Activated CD8-positive, alpha-beta T cell treated with anti-CD3 and anti-CD28 coated beads, Interleukin-2, amount 10 ng/mL, durations not matched to agents 7 days and 5 days (primary cell): Measurements from ENCODE around the gene FNDC3A. TPM values are rescaled to one million over a fixed set of nuclear protein-coding genes. Genes with fewer than 3 reads are reported as not detected.

Source experiments
- ATAC-seq: fragments of 150-1000 bp; cut with Tn5 transposase; one replicate; pipeline ENCODE4 v1.10.0; 2021; ENCODE audit warnings: moderate library complexity
- CTCF ChIA-PET: fragments of 350-600 bp; sonication (Branson Sonifier 250); formaldehyde crosslinking; loops from one replicate; lab custom pipeline; 2021; ENCODE audit warnings: antibody characterized with exemption; lab: Charles Lee
- POLR2A ChIA-PET: fragments of 350-600 bp; sonication (Branson Sonifier 250); formaldehyde crosslinking; loops from one replicate; lab custom pipeline; 2021; ENCODE audit warnings: antibody characterized with exemption; lab: Charles Lee
- DNase-seq: peaks from one replicate; pipeline ENCODE4 v3.0.0-alpha.2; 2020
- H3K27ac Mint-ChIP-seq: one replicate; pipeline ENCODE4 v1.8.0; 2021; ENCODE audit warnings: mild to moderate bottlenecking, mixed read lengths
- H3K27me3 Mint-ChIP-seq: one replicate; pipeline ENCODE4 v1.8.0; 2021; ENCODE audit warnings: low read depth, mixed read lengths
- H3K36me3 Mint-ChIP-seq: one replicate; pipeline ENCODE4 v1.8.0; 2021; ENCODE audit warnings: low read depth, mixed read lengths
- H3K4me1 Mint-ChIP-seq: one replicate; pipeline ENCODE4 v1.8.0; 2021; ENCODE audit warnings: low read depth, mixed read lengths
- H3K4me3 Mint-ChIP-seq: one replicate; pipeline ENCODE4 v1.8.0; 2021; ENCODE audit warnings: mild to moderate bottlenecking, mixed read lengths
- H3K9me3 Mint-ChIP-seq: one replicate; pipeline ENCODE4 v1.8.0; 2022; ENCODE audit warnings: mixed read lengths; ENCODE audit not compliant: insufficient read depth
- total RNA-seq, 2 experiments: library from RNA; stranded (reverse); gene quantifications; one replicate each; pipeline ENCODE4 v1.2.3, GENCODE V29; 2021

Gene FNDC3A
- total RNA-seq, 2 experiments from 2014 or later = 25.5 to 25.7 TPM

DNA sequence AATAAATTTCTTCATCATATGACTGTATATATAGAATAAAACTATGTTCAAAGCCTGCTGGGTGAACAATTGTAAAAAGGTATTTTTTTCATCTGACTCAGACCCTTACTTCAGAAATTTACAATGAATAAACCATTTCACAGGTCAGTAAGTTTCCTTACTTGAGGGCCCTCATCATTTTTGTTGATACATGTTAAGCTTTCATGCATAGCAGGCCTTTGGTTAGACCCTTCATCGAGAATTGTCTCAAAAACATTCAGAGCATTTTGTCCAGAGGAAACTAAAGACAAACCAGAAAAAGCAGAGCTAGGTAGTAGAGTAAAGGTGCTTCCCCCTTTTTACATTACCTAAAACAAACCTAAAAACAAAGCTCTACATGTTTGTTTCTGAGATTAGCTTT lies 46.2 kb downstream of the FNDC3A start:
- ATAC-seq (no peak), DNase-seq (no peak)
- Mint-ChIP-seq H3K4me3 (no peak overlapping the region), H3K4me1 (peaks cover 3% of the 10 kb centered on the region), H3K27ac (no peak overlapping the region), H3K27me3 (no peaks in the 10 kb centered on the region), H3K9me3 (peaks cover 9% of the 10 kb centered on the region), H3K36me3 (peaks cover 33% of the 10 kb centered on the region)
- CTCF ChIA-PET = interaction anchor here (1.1 kb wide), 1 partner anchor 26 kb away, joined by 3 read pairs; no protein-coding TSS in a partner anchor
- POLR2A ChIA-PET = no interaction called here

DNA sequence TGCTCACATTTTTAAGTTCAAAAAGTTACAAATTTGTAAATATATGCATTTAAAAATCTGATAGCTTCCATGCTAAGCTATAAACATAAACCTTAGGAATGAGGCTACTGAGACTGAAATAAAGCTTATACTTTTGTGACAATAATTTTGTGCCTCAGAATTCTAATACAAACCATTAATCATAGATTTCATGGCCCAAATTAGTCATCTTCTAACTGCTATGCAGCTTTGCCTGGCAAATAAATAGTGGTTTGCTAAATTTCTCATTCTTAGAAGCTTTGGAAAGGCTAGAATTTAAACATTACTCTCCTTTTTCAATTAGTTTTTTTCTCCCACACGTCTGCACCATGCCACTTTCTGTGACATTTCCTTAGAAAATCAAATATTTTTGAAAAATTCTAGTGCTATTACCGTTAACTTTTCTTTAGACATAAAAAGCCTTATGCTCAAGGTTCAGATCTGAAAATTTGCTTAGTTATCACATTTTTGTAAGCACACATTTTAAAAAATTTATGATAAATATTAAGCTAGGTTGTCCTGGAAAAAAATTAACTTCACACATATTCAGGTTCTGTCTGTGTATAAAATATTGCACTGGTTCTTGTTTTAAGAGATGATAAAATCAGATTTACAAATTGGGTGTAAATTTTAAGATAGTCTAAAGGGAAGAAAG lies 46.9 kb downstream of the FNDC3A start:
- DNase-seq (no peak), ATAC-seq (no peak)
- no peaks in the 10 kb centered on the region for H3K27me3 Mint-ChIP-seq
- ChIA-PET POLR2A (no interaction called here), CTCF (interaction anchor here (1.1 kb wide), 1 partner anchor 26 kb away, joined by 3 read pairs; no protein-coding TSS in a partner anchor)
- H3K4me1 Mint-ChIP-seq = peaks cover 3% of the 10 kb centered on the region
- H3K4me3 Mint-ChIP-seq = no peak overlapping the region
- no peak overlapping the region for H3K27ac Mint-ChIP-seq
- H3K9me3 Mint-ChIP-seq = peaks cover 9% of the 10 kb centered on the region
- peaks cover 32% of the 10 kb centered on the region for H3K36me3 Mint-ChIP-seq

DNA sequence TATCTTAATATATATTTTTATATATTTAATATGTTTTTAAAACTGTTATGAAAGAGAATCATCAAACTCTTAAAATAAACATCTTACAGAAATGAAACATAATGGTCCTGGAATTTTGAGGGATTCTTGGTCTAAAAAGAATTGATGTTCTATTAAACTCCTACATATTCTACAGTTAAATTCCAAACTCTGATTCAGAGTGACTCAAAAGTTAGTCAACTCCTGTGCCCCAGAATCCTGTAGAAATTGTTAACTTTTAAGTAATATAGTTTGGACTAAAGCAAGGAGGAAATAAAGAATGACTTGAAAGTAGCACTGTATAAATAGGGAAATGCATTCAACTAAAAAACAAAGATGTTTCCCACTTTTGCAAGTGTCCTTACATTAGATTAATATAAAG lies 47.7 kb downstream of the FNDC3A start:
- ChIA-PET CTCF (no interaction called here), POLR2A (no interaction called here)
- Mint-ChIP-seq H3K27me3 (no peaks in the 10 kb centered on the region), H3K36me3 (peaks cover 36% of the 10 kb centered on the region), H3K9me3 (peaks cover 9% of the 10 kb centered on the region), H3K4me1 (peaks cover 3% of the 10 kb centered on the region), H3K4me3 (no peak overlapping the region), H3K27ac (no peak overlapping the region)
- no peak for ATAC-seq
- DNase-seq = no peak

DNA sequence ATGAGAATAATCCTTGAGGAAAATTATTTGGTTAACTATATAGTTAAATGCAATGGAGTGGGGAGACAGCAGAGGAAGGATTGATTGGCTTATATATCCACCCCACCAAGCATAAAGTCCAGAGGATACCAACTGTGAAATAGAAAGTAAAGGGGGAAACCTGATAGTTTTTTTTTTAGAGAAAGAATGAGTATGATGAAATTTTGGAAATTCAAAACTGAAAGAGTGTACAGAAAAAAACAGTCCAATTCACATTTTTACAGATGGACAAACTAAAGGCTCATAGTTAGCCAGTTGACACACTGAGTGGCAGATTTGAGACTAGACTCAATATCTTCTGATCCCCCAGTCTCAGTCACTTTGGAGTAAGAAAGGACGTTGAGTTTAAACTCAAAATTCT lies 51.1 kb downstream of the FNDC3A start:
- ATAC-seq (no peak), DNase-seq (no peak)
- H3K27me3 Mint-ChIP-seq = no peaks in the 10 kb centered on the region
- peaks cover 23% of the 10 kb centered on the region for H3K9me3 Mint-ChIP-seq
- H3K27ac Mint-ChIP-seq = no peak overlapping the region
- no peaks in the 10 kb centered on the region for H3K4me1 Mint-ChIP-seq
- H3K4me3 Mint-ChIP-seq = no peak overlapping the region
- ChIA-PET CTCF (no interaction called here), POLR2A (no interaction called here)
- H3K36me3 Mint-ChIP-seq = peaks cover 41% of the 10 kb centered on the region

DNA sequence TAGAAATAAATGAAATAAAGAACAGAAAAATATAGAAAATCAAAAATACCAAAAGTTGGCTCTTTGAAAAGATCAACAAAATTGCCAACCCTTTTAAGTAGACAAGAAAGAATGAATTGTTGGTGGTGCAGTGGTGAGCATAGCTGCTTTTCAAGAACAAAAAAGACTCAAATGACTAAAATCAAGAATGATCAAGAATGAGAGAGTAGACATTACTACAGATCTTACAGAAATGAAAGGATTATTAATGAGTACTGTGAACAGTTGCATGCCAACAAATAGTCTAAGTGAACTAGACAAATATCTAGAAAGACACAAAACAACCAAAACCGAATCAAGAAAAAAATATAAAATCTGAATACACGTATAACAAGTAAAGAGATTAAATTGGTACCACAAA lies 53.9 kb downstream of the FNDC3A start:
- Mint-ChIP-seq H3K27ac (no peak overlapping the region), H3K4me3 (no peak overlapping the region), H3K27me3 (no peaks in the 10 kb centered on the region), H3K9me3 (peaks cover 16% of the 10 kb centered on the region), H3K36me3 (peaks cover 32% of the 10 kb centered on the region), H3K4me1 (no peaks in the 10 kb centered on the region)
- ChIA-PET POLR2A (interaction anchor here (1.0 kb wide), 1 partner anchor 53 kb away, joined by 3 read pairs; no protein-coding TSS in a partner anchor), CTCF (no interaction called here)
- DNase-seq (no peak), ATAC-seq (no peak)

DNA sequence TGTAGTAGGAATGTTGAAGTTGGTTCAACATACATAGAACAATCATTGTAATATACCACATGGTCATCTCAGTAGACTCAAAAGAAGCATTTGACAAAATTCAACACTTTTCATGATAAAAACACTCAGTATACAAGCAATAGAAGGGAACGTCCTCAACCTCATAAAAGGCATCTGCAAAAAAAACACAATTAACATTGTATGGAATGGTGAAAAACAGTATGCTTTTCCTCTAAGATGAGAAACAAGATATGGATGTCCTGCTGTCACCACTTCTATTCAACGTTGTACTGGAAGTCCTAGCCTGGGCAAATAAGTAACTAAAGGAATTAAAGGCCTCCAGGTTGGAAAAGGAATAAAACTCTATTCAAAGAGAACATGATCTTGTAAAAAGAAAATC lies 54.5 kb downstream of the FNDC3A start:
- ATAC-seq = no peak
- no peak for DNase-seq
- Mint-ChIP-seq H3K27me3 (no peaks in the 10 kb centered on the region), H3K36me3 (peaks cover 32% of the 10 kb centered on the region), H3K4me1 (no peaks in the 10 kb centered on the region), H3K9me3 (peaks cover 16% of the 10 kb centered on the region), H3K4me3 (no peak overlapping the region), H3K27ac (no peak overlapping the region)
- CTCF ChIA-PET = no interaction called here
- POLR2A ChIA-PET = no interaction called here

DNA sequence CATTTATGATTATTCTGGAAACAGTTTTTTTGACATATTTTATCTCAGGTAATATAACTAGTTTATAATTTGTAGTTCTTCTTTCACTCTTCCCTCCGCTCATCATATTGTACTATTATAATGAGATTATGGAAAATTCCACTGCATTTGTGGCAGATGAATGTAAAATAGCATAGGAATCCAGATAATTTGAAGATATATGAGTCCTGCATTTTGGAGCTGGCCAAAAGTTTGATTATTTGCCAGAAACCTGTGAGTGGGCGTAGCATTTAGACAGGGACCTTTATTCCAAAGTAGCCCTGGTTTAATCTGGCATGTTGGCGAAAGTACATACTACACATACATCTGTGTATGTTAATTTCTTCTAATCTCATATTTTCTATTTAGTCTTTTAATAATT lies 65.2 kb downstream of the FNDC3A start:
- H3K9me3 Mint-ChIP-seq = no peaks in the 10 kb centered on the region
- no peak overlapping the region for H3K4me3 Mint-ChIP-seq
- ATAC-seq = no peak
- H3K27ac Mint-ChIP-seq = no peak overlapping the region
- POLR2A ChIA-PET = no interaction called here
- no peak for DNase-seq
- H3K4me1 Mint-ChIP-seq = no peaks in the 10 kb centered on the region
- H3K36me3 Mint-ChIP-seq = peaks cover 18% of the 10 kb centered on the region
- H3K27me3 Mint-ChIP-seq = no peaks in the 10 kb centered on the region
- CTCF ChIA-PET = no interaction called here

DNA sequence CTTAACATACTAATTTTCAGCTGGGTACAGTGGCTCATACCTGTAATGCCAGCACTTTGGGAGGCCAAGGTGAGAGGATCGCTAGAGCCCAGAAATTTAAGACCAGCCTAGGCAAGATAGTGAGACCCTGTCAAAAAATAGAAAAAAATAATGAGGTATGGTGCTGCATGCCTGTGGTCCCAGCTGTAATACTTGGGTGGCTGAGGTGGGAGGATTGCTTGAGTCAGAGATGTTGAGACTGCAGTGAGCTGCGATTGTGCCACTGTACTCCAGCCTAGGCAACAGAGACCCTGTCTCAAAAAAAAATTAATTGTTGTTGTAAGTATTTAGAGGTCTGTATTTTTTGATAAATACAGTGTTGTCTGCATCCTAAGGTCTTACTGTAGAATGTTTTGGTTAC lies 66.8 kb downstream of the FNDC3A start:
- H3K27ac Mint-ChIP-seq = no peak overlapping the region
- no peaks in the 10 kb centered on the region for H3K27me3 Mint-ChIP-seq
- no peak for DNase-seq
- peaks cover 21% of the 10 kb centered on the region for H3K36me3 Mint-ChIP-seq
- POLR2A ChIA-PET = no interaction called here
- CTCF ChIA-PET = interaction anchor here (0.7 kb wide), 1 partner anchor 139 kb away, joined by 3 read pairs; no protein-coding TSS in a partner anchor
- H3K4me1 Mint-ChIP-seq = no peaks in the 10 kb centered on the region
- H3K4me3 Mint-ChIP-seq = no peak overlapping the region
- no peaks in the 10 kb centered on the region for H3K9me3 Mint-ChIP-seq
- ATAC-seq = no peak

DNA sequence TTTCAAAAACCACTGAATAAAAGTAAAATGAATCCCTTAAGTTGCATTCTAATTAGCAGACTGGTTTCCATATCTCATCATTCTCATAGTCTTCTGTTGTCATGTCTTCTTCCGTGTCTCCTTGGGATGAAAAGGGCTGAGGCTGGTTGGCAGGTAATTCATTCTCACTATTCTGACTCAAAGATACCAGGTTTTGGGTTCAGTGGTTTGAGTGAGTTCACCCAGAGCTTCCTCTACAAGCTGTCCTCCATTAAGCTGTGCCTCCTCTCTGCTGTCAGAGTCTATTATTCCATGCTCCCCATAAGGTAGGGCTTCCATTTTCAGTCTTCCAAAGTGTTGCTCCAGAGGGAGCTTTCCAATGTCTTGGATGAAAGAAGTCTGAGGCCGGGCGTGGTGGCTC lies 68.3 kb downstream of the FNDC3A start:
- ChIA-PET POLR2A (no interaction called here), CTCF (no interaction called here)
- Mint-ChIP-seq H3K4me1 (peaks cover 6% of the 10 kb centered on the region), H3K9me3 (no peaks in the 10 kb centered on the region), H3K36me3 (peaks cover 28% of the 10 kb centered on the region), H3K27me3 (no peaks in the 10 kb centered on the region), H3K4me3 (no peak overlapping the region), H3K27ac (no peak overlapping the region)
- ATAC-seq = no peak
- no peak for DNase-seq

DNA sequence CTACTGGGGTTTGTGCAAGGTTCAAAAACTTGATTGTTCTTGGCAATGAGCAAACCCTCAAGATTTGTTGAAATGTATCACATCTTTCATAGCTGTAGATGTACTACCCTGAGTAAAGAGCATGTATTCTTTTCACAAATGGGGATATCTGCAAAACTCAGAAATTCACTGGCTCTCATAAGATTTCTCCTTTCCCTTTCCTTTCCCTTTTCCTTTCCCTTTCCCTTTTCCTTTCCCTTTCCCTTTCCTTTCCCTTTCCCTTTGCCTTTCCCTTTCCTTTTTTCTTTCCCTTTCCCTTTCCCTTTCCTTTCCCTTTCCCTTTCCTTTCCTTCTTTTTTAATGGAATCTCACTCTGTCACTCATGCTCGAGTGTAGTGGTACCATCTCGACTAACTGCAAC lies 69.1 kb downstream of the FNDC3A start:
- peaks cover 10% of the 10 kb centered on the region for H3K4me1 Mint-ChIP-seq
- ChIA-PET POLR2A (no interaction called here), CTCF (no interaction called here)
- H3K36me3 Mint-ChIP-seq = peaks cover 34% of the 10 kb centered on the region
- H3K9me3 Mint-ChIP-seq = no peaks in the 10 kb centered on the region
- H3K4me3 Mint-ChIP-seq = no peak overlapping the region
- H3K27ac Mint-ChIP-seq = no peak overlapping the region
- no peak for ATAC-seq
- no peaks in the 10 kb centered on the region for H3K27me3 Mint-ChIP-seq
- DNase-seq = no peak

DNA sequence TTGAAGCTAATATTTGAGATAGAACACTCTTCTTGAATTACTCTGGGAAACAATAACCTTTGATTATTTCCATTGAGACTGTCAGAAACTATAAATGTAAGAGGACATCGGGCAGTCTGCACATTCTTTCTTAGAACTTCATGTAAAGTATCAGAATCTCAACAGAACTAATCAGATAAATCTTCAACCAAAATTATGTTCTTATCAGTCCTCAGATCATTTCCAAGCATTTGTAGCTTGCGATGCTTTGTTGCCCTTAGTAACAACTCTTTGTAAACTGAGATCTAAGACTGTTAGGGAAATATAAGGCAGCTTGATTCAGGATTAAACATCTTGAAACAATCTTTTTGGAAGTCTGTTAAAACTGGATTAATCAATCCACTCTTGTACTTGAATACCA lies 70.3 kb downstream of the FNDC3A start:
- POLR2A ChIA-PET = no interaction called here
- Mint-ChIP-seq H3K9me3 (no peaks in the 10 kb centered on the region), H3K4me3 (no peak overlapping the region), H3K27me3 (no peaks in the 10 kb centered on the region), H3K27ac (no peak overlapping the region), H3K4me1 (peaks cover 10% of the 10 kb centered on the region), H3K36me3 (peaks cover 39% of the 10 kb centered on the region)
- ATAC-seq = no peak
- no peak for DNase-seq
- CTCF ChIA-PET = no interaction called here

DNA sequence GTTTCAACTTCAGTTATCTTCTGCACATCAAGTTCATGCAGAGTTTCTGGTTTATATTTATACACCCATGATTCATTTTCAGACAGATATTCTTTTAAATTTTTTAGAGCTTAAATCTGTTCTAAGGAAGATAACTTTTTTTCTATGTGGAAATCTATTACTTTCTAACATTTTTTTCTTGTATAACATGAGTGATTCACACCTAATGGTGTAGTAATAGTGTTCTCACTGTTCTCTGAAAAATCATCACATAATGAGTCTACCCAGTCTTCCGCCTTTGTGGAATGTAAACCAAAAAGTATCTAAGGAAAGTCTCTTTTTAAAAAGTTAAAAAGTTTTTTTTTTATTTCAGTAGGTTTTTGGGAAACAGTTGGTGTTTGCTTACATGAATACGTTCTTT lies 70.8 kb downstream of the FNDC3A start:
- H3K4me3 Mint-ChIP-seq = no peak overlapping the region
- ChIA-PET POLR2A (no interaction called here), CTCF (no interaction called here)
- H3K9me3 Mint-ChIP-seq = no peaks in the 10 kb centered on the region
- H3K36me3 Mint-ChIP-seq = peaks cover 40% of the 10 kb centered on the region
- ATAC-seq (no peak), DNase-seq (no peak)
- H3K4me1 Mint-ChIP-seq = peaks cover 10% of the 10 kb centered on the region
- no peak overlapping the region for H3K27ac Mint-ChIP-seq
- H3K27me3 Mint-ChIP-seq = no peaks in the 10 kb centered on the region

DNA sequence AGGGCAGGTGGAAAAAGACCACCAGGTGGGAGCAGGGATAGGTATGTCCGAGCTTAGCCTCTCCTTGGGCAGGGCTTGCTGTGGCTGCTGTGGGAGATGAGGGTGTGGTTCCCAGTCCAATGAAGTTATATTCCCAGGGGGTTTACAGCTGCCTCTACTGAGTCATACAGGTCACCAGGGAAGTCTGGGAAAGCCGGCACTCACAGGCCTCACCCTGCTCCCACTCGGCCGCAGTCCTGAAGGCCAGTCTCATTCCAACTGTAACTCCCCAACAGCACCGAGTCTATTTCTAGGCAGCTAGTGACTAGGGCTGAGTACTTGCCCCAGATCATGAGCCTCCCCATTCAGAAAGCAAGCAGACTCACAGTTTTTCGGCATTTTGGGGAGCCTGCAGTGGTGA lies 77.1 kb downstream of the FNDC3A start:
- H3K27me3 Mint-ChIP-seq = no peaks in the 10 kb centered on the region
- H3K4me1 Mint-ChIP-seq = peaks cover 10% of the 10 kb centered on the region
- no peaks in the 10 kb centered on the region for H3K9me3 Mint-ChIP-seq
- ChIA-PET POLR2A (no interaction called here), CTCF (no interaction called here)
- H3K4me3 Mint-ChIP-seq = no peak overlapping the region
- H3K36me3 Mint-ChIP-seq = peaks cover 26% of the 10 kb centered on the region
- DNase-seq = no peak
- no peak overlapping the region for H3K27ac Mint-ChIP-seq
- no peak for ATAC-seq
